Measurements from ENCODE around the gene EMP2. TPM values are rescaled to one million over a fixed set of nuclear protein-coding genes. Genes with fewer than 3 reads are reported as not detected.

The EMP2 gene
- total RNA-seq, 2 experiments from 2014 or later, result not detected

- Mint-ChIP-seq H3K9me3 (peaks cover 29% of the 10 kb centered on the region), H3K36me3 (ENCODE audit: low read depth) (peaks cover 22% of the 10 kb centered on the region), H3K27me3 (no peaks in the 10 kb centered on the region), H3K4me1 (ENCODE audit: low read depth) (no peaks in the 10 kb centered on the region), H3K27ac (no peak overlapping the region), H3K4me3 (no peak overlapping the region)
- ATAC-seq, result no peak
- POLR2A ChIA-PET, result no interaction called here
- intact Hi-C loops (cut with micrococcal nuclease), result no loop called here
- no peak for TF ChIP-seq CTCF (IDR thresholded peaks at IDR 0.05)
- CTCF ChIA-PET, result no interaction called here
- no peak for DNase-seq
Measured at GRCh38 chr16:10485698-10486382, 94.6 kb downstream of the EMP2 start.

GRCh38 chr16:10485159-10485558, 95.2 kb downstream of the EMP2 start:
- DNase-seq (no peak), ATAC-seq (no peak)
- CTCF ChIA-PET, result no interaction called here
- H3K4me3 Mint-ChIP-seq, result no peak overlapping the region
- POLR2A ChIA-PET, result no interaction called here
- peaks cover 32% of the 10 kb centered on the region for H3K9me3 Mint-ChIP-seq
- no peaks in the 10 kb centered on the region for H3K4me1 Mint-ChIP-seq (ENCODE audit: low read depth)
- intact Hi-C loops (cut with micrococcal nuclease), result no loop called here
- TF ChIP-seq CTCF (IDR thresholded peaks at IDR 0.05), result no peak
- no peak overlapping the region for H3K27ac Mint-ChIP-seq
- H3K27me3 Mint-ChIP-seq, result no peaks in the 10 kb centered on the region
- peaks cover 28% of the 10 kb centered on the region for H3K36me3 Mint-ChIP-seq (ENCODE audit: low read depth)

- CTCF ChIA-PET, result no interaction called here
- H3K4me1 Mint-ChIP-seq (ENCODE audit: low read depth), result no peaks in the 10 kb centered on the region
- H3K9me3 Mint-ChIP-seq, result peaks cover 34% of the 10 kb centered on the region
- H3K36me3 Mint-ChIP-seq (ENCODE audit: low read depth), result peaks cover 54% of the 10 kb centered on the region
- POLR2A ChIA-PET, result no interaction called here
- H3K27me3 Mint-ChIP-seq, result no peaks in the 10 kb centered on the region
- ATAC-seq (no peak), DNase-seq (no peak)
- no peak for TF ChIP-seq CTCF (IDR thresholded peaks at IDR 0.05)
- intact Hi-C loops (cut with micrococcal nuclease), result no loop called here
- H3K4me3 Mint-ChIP-seq, result no peak overlapping the region
- H3K27ac Mint-ChIP-seq, result no peak overlapping the region
Measured at GRCh38 chr16:10480151-10480550, 100.2 kb downstream of the EMP2 start.

Other genes with a start within 250 kb of the EMP2 start
- 10 to 100 TPM; 25.8 to 27.0 TPM for gene ATF7IP2, start 194.5 kb downstream of the EMP2 start, total RNA-seq
- under 1 TPM; 0.16 to 0.43 TPM for gene TEKT5, start 114.3 kb upstream of the EMP2 start, total RNA-seq
- gene NUBP1, start 163.2 kb upstream of the EMP2 start, total RNA-seq, result 10 to 100 TPM; 22.8 to 23.1 TPM
- gene TVP23A, start 238.2 kb upstream of the EMP2 start, total RNA-seq, result not detected